GM13976 (cell line): Measurements from ENCODE around the gene MID1.

ENCODE experiments used
- DNase-seq: peaks from one replicate; pipeline ENCODE4 v3.0.0; 2012; ENCODE audit warnings: low spot score
- CTCF ChIP-seq: IDR thresholded peaks from 2 replicates; pipeline ENCODE4 v1.5.1; 2012; ENCODE audit warnings: borderline replicate concordance, mild to moderate bottlenecking; ENCODE audit not compliant: insufficient read depth; ENCODE audit errors: extremely low read depth, missing control alignments, control extremely low read depth
- in situ Hi-C: fragments of 300-500 bp; cut with MboI; formaldehyde crosslinking; loops from one replicate; pipeline ENCODE4 v1.12.0; 2022; ENCODE audit warnings: low sequenced_read_pairs, mixed read lengths, inconsistent platforms; ENCODE audit not compliant: unreplicated experiment

The MID1 gene

DNA sequence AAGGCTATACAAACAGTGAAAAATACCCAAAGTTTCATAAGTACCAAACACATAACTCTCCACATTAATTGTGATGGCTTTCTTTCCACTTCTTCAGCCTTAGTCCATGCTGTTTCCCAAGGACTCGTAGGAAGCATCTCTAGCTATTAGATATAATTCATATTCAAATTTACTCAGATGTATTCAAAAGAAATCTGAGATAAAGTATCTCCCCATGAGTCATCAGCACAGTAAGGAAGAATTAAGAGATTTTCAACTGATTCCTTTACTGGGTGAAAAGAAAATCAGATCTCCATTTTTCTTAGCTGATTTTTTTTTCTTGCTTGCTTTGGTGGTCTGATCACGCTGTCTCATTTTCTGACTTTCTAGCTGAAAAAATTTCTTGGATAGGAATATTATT lies 71.7 kb downstream of the MID1 start:
- DNase-seq, result no peak
- in situ Hi-C loops, result no loop called here
- TF ChIP-seq CTCF, result no peak

GRCh38 chrX:10545882-10546281 lies 74.5 kb downstream of the MID1 start:
- in situ Hi-C loops, result no loop called here
- no peak for TF ChIP-seq CTCF
- DNase-seq, result no peak

DNA sequence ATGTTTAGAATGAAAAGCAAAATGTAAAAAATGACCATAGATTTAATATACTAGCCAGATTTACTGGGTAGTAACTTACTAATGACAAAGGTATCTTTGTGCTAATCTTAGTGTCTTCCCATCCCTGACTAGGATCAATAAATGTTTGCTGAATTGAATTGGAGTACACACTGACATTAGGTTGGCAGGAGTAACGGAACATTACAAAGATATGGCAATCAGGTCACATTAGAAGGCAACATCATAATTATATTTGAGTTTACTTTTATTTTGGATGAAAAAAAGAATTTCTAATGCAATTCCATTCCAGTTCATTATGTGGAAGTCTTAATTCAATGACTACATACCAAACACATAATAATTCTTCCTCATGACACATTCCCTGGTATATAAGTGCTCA lies 77.8 kb downstream of the MID1 start:
- no peak for TF ChIP-seq CTCF
- no peak for DNase-seq
- in situ Hi-C loops, result no loop called here

- TF ChIP-seq CTCF, result no peak
- DNase-seq, result no peak
- in situ Hi-C loops, result no loop called here
Observed at GRCh38 chrX:10538831-10539230, 81.6 kb downstream of the MID1 start.

GRCh38 chrX:10537308-10537707 lies 83.1 kb downstream of the MID1 start:
- no peak for TF ChIP-seq CTCF
- DNase-seq, result no peak
- in situ Hi-C loops, result no loop called here

DNA sequence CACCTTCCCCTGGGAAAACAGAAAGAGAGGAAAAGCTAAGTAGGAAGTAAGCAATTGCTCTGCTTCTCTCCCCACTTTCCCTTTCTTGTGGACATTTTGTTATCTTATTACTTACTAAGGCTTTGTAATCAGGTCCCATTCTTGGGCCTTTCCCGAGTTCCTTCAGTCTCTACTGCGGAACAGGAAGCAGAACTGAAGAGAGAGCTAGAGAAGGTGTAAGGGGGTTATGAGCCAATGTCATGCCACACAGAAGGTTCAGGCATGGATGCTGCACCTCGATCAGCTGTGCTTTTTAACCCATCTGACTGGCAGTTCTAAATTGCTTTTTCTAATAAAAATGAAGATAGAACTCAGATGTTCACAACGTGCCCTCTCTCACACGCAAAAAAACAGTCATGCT lies 83.6 kb downstream of the MID1 start:
- TF ChIP-seq CTCF, result no peak
- DNase-seq, result no peak
- in situ Hi-C loops, result no loop called here

DNA sequence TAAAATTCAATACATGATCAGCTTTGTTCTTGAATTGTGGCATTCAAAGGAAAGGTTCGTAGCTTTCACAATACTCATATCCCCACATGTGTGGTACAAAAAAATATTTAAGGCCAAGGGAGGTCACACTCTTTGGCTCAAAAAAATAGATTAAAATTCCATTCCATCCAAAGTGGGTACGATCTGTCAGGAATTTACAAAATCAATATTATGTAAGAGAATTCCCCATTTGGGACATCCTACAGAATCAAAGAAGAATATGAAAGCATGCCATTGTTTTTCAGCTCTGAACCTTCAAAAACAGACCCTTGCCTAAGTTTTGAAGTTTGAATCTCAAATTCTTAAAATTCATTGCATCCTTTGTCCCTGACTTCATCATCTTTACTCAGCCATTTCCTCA lies 85.8 kb downstream of the MID1 start:
- in situ Hi-C loops, result no loop called here
- no peak for TF ChIP-seq CTCF
- DNase-seq, result no peak
